HL-60 (cell line): ENCODE results near the gene IDH3G.

ENCODE experiments used
- CTCF ChIP-seq: IDR thresholded peaks from one replicate; pipeline ENCODE4 v1.5.1; 2011; ENCODE audit warnings: low read length, control low read depth, inconsistent platforms; ENCODE audit not compliant: insufficient read depth
- GABPA ChIP-seq: IDR thresholded peaks from 2 replicates; pipeline ENCODE4 v1.6.1; 2012; ENCODE audit warnings: low read depth
- POLR2AphosphoS5 ChIP-seq: IDR thresholded peaks from 2 replicates; pipeline ENCODE4 v1.6.1; 2012; ENCODE audit warnings: low read depth
- TF ChIP-seq, protein P1 (sequence below): IDR thresholded peaks from 2 replicates; pipeline ENCODE4 v1.6.1; 2012; ENCODE audit warnings: low read depth; ENCODE audit not compliant: insufficient replicate concordance

GRCh38 chrX:153792368-153792767 is 1.8 kb downstream of the IDH3G start:
- TF ChIP-seq CTCF (no peak), POLR2AphosphoS5 (no peak), GABPA (no peak)
- TF ChIP-seq, protein P1, sequence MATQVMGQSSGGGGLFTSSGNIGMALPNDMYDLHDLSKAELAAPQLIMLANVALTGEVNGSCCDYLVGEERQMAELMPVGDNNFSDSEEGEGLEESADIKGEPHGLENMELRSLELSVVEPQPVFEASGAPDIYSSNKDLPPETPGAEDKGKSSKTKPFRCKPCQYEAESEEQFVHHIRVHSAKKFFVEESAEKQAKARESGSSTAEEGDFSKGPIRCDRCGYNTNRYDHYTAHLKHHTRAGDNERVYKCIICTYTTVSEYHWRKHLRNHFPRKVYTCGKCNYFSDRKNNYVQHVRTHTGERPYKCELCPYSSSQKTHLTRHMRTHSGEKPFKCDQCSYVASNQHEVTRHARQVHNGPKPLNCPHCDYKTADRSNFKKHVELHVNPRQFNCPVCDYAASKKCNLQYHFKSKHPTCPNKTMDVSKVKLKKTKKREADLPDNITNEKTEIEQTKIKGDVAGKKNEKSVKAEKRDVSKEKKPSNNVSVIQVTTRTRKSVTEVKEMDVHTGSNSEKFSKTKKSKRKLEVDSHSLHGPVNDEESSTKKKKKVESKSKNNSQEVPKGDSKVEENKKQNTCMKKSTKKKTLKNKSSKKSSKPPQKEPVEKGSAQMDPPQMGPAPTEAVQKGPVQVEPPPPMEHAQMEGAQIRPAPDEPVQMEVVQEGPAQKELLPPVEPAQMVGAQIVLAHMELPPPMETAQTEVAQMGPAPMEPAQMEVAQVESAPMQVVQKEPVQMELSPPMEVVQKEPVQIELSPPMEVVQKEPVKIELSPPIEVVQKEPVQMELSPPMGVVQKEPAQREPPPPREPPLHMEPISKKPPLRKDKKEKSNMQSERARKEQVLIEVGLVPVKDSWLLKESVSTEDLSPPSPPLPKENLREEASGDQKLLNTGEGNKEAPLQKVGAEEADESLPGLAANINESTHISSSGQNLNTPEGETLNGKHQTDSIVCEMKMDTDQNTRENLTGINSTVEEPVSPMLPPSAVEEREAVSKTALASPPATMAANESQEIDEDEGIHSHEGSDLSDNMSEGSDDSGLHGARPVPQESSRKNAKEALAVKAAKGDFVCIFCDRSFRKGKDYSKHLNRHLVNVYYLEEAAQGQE, result no peak
